ENCODE data around the gene SPRED3. TPM values are rescaled to one million over a fixed set of nuclear protein-coding genes. Genes with fewer than 3 reads are reported as not detected.
A peak's percentile ranks its signal among the peaks of the same experiment; 100 is the strongest.
"Not testable (repeated sequence)": the region's sequence is repeated elsewhere in the genome, so short reads cannot be mapped to it uniquely, and the experiment has no call there.

Gene SPRED3
- total RNA-seq, 1 donor: 0.10 TPM

- no peaks in the 10 kb centered on the region for H3K9me3 ChIP-seq (ENCODE audit: low read depth, low read length)
- H3K4me3 ChIP-seq (ENCODE audit: low read length): no peak overlapping the region
- no peaks in the 10 kb centered on the region for H3K27me3 ChIP-seq (ENCODE audit: insufficient read depth, low read length)
- peaks cover 19% of the 10 kb centered on the region for H3K4me1 ChIP-seq (ENCODE audit: insufficient read depth, low read length)
Measured at GRCh38 chr19:38413416-38413815, 24.9 kb downstream of the SPRED3 start.

DNA sequence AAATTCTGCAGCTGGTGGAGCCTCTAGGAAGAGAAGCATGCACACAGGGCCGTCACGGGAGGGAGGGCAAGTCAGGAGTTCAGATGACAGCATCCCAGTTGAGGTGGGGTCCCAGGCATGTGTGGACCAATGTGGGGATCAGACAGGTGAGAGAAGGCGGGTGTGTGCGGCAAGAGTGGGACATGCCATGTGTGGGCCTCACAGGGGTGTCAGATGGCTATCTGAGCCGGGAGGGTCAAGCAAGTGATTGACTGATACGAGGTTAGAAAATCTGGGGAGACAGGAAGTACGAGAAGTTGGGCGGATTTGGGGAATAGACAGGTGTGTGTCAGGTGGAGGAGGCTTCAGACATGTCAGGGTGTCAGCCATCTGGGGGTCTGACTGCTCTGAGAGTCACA, 28.6 kb downstream of the SPRED3 start:
- H3K4me1 ChIP-seq (ENCODE audit: insufficient read depth, low read length): peaks cover 19% of the 10 kb centered on the region
- no peaks in the 10 kb centered on the region for H3K27me3 ChIP-seq (ENCODE audit: insufficient read depth, low read length)
- H3K4me3 ChIP-seq (ENCODE audit: low read length): no peak overlapping the region
- no peaks in the 10 kb centered on the region for H3K9me3 ChIP-seq (ENCODE audit: low read depth, low read length)

- Histone ChIP-seq H3K27me3 (ENCODE audit: insufficient read depth, low read length) (no peaks in the 10 kb centered on the region), H3K4me1 (ENCODE audit: insufficient read depth, low read length) (peaks cover 19% of the 10 kb centered on the region), H3K4me3 (ENCODE audit: low read length) (peak overlapping the region; percentile 33), H3K9me3 (ENCODE audit: low read depth, low read length) (no peaks in the 10 kb centered on the region)
Measured at GRCh38 chr19:38417544-38418506, 29.3 kb downstream of the SPRED3 start.

- Histone ChIP-seq H3K27me3 (ENCODE audit: insufficient read depth, low read length) (no peaks in the 10 kb centered on the region), H3K9me3 (ENCODE audit: low read depth, low read length) (no peaks in the 10 kb centered on the region), H3K4me3 (ENCODE audit: low read length) (no peak overlapping the region), H3K4me1 (ENCODE audit: insufficient read depth, low read length) (peaks cover 42% of the 10 kb centered on the region)
Measured at GRCh38 chr19:38420935-38421334, 32.4 kb downstream of the SPRED3 start.

GRCh38 chr19:38421856-38422255, 33.4 kb downstream of the SPRED3 start:
- H3K9me3 ChIP-seq (ENCODE audit: low read depth, low read length): no peaks in the 10 kb centered on the region
- H3K4me1 ChIP-seq (ENCODE audit: insufficient read depth, low read length): peaks cover 46% of the 10 kb centered on the region
- H3K4me3 ChIP-seq (ENCODE audit: low read length): no peak overlapping the region
- no peaks in the 10 kb centered on the region for H3K27me3 ChIP-seq (ENCODE audit: insufficient read depth, low read length)

DNA sequence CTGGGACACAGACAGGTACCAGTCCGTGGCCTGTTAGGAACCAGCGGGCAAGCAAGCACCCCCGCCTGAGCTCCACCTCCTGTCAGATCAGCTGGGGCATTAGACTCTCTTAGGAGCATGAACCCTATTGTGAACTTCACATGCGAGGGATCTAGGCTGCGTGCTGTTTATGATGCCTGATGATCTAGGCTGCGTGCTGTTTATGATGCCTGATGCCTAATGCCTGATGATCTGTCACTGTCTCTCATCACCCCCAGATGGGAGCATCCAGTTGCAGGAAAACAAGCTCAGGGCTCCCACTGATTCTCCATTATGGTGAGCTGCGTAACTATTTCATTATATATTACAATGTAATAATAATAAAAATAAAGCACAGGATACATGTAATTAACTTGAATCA, 33.9 kb downstream of the SPRED3 start:
- Histone ChIP-seq H3K27me3 (ENCODE audit: insufficient read depth, low read length) (no peaks in the 10 kb centered on the region), H3K9me3 (ENCODE audit: low read depth, low read length) (no peaks in the 10 kb centered on the region), H3K4me1 (ENCODE audit: insufficient read depth, low read length) (peaks cover 40% of the 10 kb centered on the region), H3K4me3 (ENCODE audit: low read length) (no peak overlapping the region)

- H3K4me3 ChIP-seq (ENCODE audit: low read length): no peak overlapping the region
- no peaks in the 10 kb centered on the region for H3K27me3 ChIP-seq (ENCODE audit: insufficient read depth, low read length)
- no peaks in the 10 kb centered on the region for H3K9me3 ChIP-seq (ENCODE audit: low read depth, low read length)
- peaks cover 26% of the 10 kb centered on the region for H3K4me1 ChIP-seq (ENCODE audit: insufficient read depth, low read length)
Measured at GRCh38 chr19:38424272-38424671, 35.8 kb downstream of the SPRED3 start.

- Histone ChIP-seq H3K4me3 (ENCODE audit: low read length) (peak overlapping the region; percentile 67), H3K4me1 (ENCODE audit: insufficient read depth, low read length) (peaks cover 26% of the 10 kb centered on the region), H3K9me3 (ENCODE audit: low read depth, low read length) (no peaks in the 10 kb centered on the region), H3K27me3 (ENCODE audit: insufficient read depth, low read length) (no peaks in the 10 kb centered on the region)
Measured at GRCh38 chr19:38425222-38425809, 36.8 kb downstream of the SPRED3 start.

DNA sequence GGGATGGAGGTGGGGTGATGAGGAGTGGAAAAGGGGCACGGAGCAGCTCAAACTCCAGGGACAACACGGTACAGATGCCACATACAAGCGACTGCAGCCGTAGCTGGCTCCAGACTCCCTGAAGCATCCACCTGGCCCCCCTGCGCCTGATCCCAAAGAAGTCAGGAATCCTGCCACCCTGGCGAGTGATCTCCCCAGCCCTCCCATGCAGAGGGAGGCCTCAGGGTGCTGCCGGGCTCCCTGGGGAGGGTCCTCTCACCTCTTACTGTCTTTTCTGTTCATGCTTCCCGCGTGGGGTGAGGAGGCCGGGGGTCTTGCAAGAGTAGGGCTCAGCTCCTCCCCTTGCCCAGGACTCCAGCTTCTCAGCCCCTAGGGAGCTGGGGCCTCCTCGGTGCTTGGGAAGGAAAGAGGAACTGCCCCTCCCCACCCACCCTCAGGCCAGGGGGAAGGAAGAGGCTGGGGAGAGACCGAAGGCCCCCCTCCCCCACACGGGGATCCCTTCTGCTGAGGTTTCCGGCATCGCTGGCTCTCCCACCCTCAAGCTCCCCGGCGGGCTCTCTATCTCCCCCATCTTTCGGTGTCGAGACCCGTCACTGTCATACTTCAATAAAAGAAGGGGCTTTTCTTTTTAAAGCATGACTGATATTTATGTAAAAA, 37.4 kb downstream of the SPRED3 start, which contains the start of gene RASGRP4:
RASGRP4 (minus strand) TSS at position 410 of the 657 bp plus-strand sequence; CDS start at position 282, 128 bp downstream.
- H3K4me1 ChIP-seq (ENCODE audit: insufficient read depth, low read length): peaks cover 26% of the 10 kb centered on the region
- H3K4me3 ChIP-seq (ENCODE audit: low read length): peak within 1 kb of the TSS; percentile 67
- no peaks in the 10 kb centered on the region for H3K9me3 ChIP-seq (ENCODE audit: low read depth, low read length)
- H3K27me3 ChIP-seq (ENCODE audit: insufficient read depth, low read length): no peaks in the 10 kb centered on the region

DNA sequence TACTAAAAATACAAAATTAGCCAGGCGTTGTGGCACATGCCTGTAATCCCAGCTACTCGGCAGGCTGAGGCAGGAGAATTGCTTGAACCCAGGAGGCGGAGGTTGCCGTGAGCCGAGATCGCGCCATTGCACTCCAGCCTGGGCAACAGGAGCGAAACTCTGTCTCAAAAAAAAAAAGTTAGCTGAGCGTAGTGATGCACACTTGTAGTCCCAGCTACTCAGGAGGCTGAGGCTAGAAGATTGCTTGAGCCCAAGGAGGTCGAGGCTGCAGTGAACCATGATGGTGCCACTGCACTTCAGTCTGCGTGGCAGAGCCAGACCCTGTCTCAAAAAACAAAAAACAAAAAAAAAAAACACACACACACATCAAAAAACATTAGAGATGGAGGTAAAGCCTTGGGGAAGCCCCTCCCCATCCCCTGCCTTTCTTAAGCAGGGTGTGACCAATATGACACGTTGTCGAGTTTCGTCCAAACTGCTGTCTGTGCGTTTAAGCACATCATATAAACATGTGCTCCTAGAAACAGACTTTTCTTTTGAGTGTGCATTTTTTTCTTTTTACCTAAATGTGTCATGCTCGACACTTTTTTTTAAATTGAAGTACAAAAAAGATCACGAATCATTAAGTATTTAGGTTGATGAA, 38.7 kb downstream of the SPRED3 start:
- not testable (repeated sequence) for H3K27me3 ChIP-seq (ENCODE audit: insufficient read depth, low read length); H3K9me3 ChIP-seq (ENCODE audit: low read depth, low read length); H3K4me3 ChIP-seq (ENCODE audit: low read length)
- H3K4me1 ChIP-seq (ENCODE audit: insufficient read depth, low read length): peaks cover 26% of the 10 kb centered on the region

GRCh38 chr19:38429055-38429810, 40.7 kb downstream of the SPRED3 start:
- peaks cover 24% of the 10 kb centered on the region for H3K4me1 ChIP-seq (ENCODE audit: insufficient read depth, low read length)
- H3K27me3 ChIP-seq (ENCODE audit: insufficient read depth, low read length): peaks cover 6% of the 10 kb centered on the region
- H3K4me3 ChIP-seq (ENCODE audit: low read length): no peak overlapping the region
- H3K9me3 ChIP-seq (ENCODE audit: low read depth, low read length): no peaks in the 10 kb centered on the region

DNA sequence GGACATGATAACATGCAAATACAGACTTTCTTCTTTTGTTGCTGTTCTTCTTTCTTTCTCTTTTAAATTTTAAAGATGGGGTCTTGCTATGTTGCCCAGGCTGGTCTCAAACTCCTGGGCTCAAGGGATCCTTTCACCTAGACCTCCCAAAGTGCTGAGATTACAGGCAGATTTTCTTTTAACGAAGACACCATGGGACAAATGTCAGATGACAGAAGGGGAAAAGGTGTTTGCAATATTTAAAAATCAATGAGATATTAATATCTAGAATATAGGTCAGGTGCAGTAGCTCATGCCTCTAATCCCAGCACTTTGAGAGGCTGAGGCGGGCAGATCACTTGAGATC, 41.3 kb downstream of the SPRED3 start:
- no peaks in the 10 kb centered on the region for H3K9me3 ChIP-seq (ENCODE audit: low read depth, low read length)

GRCh38 chr19:38430931-38431330, 42.4 kb downstream of the SPRED3 start:
- H3K4me1 ChIP-seq (ENCODE audit: insufficient read depth, low read length): peaks cover 17% of the 10 kb centered on the region
- no peaks in the 10 kb centered on the region for H3K9me3 ChIP-seq (ENCODE audit: low read depth, low read length)
- peaks cover 10% of the 10 kb centered on the region for H3K27me3 ChIP-seq (ENCODE audit: insufficient read depth, low read length)
- no peak overlapping the region for H3K4me3 ChIP-seq (ENCODE audit: low read length)

More for the DNA sequence above, 41.3 kb downstream of the SPRED3 start:
- Histone ChIP-seq H3K4me1 (ENCODE audit: insufficient read depth, low read length) (peaks cover 24% of the 10 kb centered on the region), H3K27me3 (ENCODE audit: insufficient read depth, low read length) (peaks cover 10% of the 10 kb centered on the region), H3K4me3 (ENCODE audit: low read length) (no peak overlapping the region)

- no peak within 1 kb of the TSS for H3K4me3 ChIP-seq (ENCODE audit: low read length)
- peaks cover 10% of the 10 kb centered on the region for H3K27me3 ChIP-seq (ENCODE audit: insufficient read depth, low read length)
- peaks cover 14% of the 10 kb centered on the region for H3K4me1 ChIP-seq (ENCODE audit: insufficient read depth, low read length)
- H3K9me3 ChIP-seq (ENCODE audit: low read depth, low read length): no peaks in the 10 kb centered on the region
Measured at GRCh38 chr19:38433268-38433733, 44.8 kb downstream of the SPRED3 start, which contains the start of gene RYR1. TSS of gene RYR1 (plus strand) at chr19:38433691. CDS start at chr19:38433830, 139 bp downstream.

All from mononuclear cell (primary cell).